Measurements from ENCODE around the gene TLR10.

GRCh38 chr4:38768968-38769394 lies 13.8 kb downstream of the TLR10 start:
- TF ChIP-seq POLR2AphosphoS5 (IDR thresholded peaks at IDR 0.05; ENCODE audit: low read depth, low read length) (no peak), CTCF (IDR thresholded peaks at IDR 0.05) (no peak)

All from SK-N-SH (cell line).